Endothelial cell of umbilical vein (primary cell): ENCODE measurements around the gene SPRED1. TPM values are rescaled to one million over a fixed set of nuclear protein-coding genes. Genes with fewer than 3 reads are reported as not detected.

Source experiments
- BruUV-seq: library from RNA; stranded (reverse); fragments of 400-500 nt; replicated peaks from 2 replicates; lab custom pipeline; 2021; lab: Mats Ljungman, UMichigan
- CTCF ChIA-PET: fragments of 300-600, 350-600 bp; sonication (Branson Sonifier 250); formaldehyde crosslinking; loops from one replicate; lab custom pipeline; 2021; ENCODE audit warnings: antibody characterized with exemption, inconsistent platforms; lab: Charles Lee
- POLR2A ChIA-PET: fragments of 300-600, 350-600 bp; sonication (Branson Sonifier 250); formaldehyde crosslinking; loops from one replicate; lab custom pipeline; 2021; ENCODE audit warnings: antibody characterized with exemption, inconsistent platforms; lab: Charles Lee
- DNase-seq: peaks from one replicate; pipeline ENCODE4 v3.0.0-alpha.2; 2011; ENCODE audit warnings: low read depth, low spot score
- FAIRE-seq: peaks from 2 replicates; lab custom pipeline; 2011; peaks lifted over from hg19 to GRCh38; lab: Jason Lieb, UNC
- H2AFZ ChIP-seq: 2 replicates; pipeline ENCODE4 v1.6.0; 2012; ENCODE audit warnings: low read depth, low read length, control low read depth, inconsistent platforms
- H3K27ac ChIP-seq: 2 replicates; pipeline ENCODE4 v1.5.1; 2011; ENCODE audit warnings: low read depth, mild to moderate bottlenecking, control low read depth, low read length, moderate library complexity; ENCODE audit not compliant: insufficient read depth
- H3K27me3 ChIP-seq, 2 experiments: 2 replicates each; pipeline versions ENCODE4 v1.6.0 to v1.6.1; 2011; ENCODE audit warnings: low read length in 2 of 2, mixed read lengths in 1 of 2; ENCODE audit not compliant: control insufficient read depth in 2 of 2, insufficient read depth in 2 of 2
- H3K36me3 ChIP-seq, 2 experiments: 2 replicates in 1 of 2; 3 replicates in 1 of 2; pipeline ENCODE4 v1.5.1; 2011; ENCODE audit warnings: low read length in 2 of 2, mild to moderate bottlenecking in 1 of 2, moderate library complexity in 1 of 2; ENCODE audit not compliant: control insufficient read depth in 2 of 2, insufficient read depth in 2 of 2; ENCODE audit errors: extremely low read depth in 1 of 2
- H3K4me1 ChIP-seq: 3 replicates; pipeline ENCODE4 v1.5.1; 2011; ENCODE audit warnings: mild to moderate bottlenecking, low read length; ENCODE audit not compliant: control insufficient read depth, insufficient read depth; ENCODE audit errors: extremely low read depth
- H3K4me2 ChIP-seq: 2 replicates; pipeline ENCODE4 v1.6.1; 2011; ENCODE audit warnings: low read length, control low read depth, mixed read lengths; ENCODE audit not compliant: insufficient read depth
- H3K4me3 ChIP-seq, 3 experiments: fragments of 200-600 bp in 1 of 3; sonication (generic), shearing (Covaris generic) in 1 of 3; replicated peaks in 1 of 3; 2 replicates each; pipeline ENCODE4 v1.5.1; 2011 to 2016; ENCODE audit warnings: control low read depth in 3 of 3, low read length in 3 of 3, mild to moderate bottlenecking in 2 of 3, inconsistent platforms in 1 of 3, low read depth in 1 of 3, moderate library complexity in 1 of 3; ENCODE audit not compliant: insufficient read depth in 1 of 3
- H3K79me2 ChIP-seq: 2 replicates; pipeline ENCODE4 v1.6.0; 2012; ENCODE audit warnings: low read length, inconsistent platforms; ENCODE audit not compliant: control insufficient read depth, insufficient read depth
- H3K9ac ChIP-seq: replicated peaks from 2 replicates; pipeline ENCODE3; 2011; ENCODE audit warnings: low read length, control low read depth; ENCODE audit not compliant: insufficient read depth; ENCODE audit errors: extremely low read depth
- H3K9me1 ChIP-seq: replicated peaks from 3 replicates; pipeline ENCODE4 v1.6.0; 2011; ENCODE audit warnings: mild to moderate bottlenecking, low read length; ENCODE audit not compliant: control insufficient read depth, insufficient read depth; ENCODE audit errors: extremely low read depth
- H3K9me3 ChIP-seq: replicated peaks from 2 replicates; pipeline ENCODE4 v1.5.1; 2012; ENCODE audit warnings: low read length, inconsistent platforms; ENCODE audit not compliant: control insufficient read depth, insufficient read depth
- H4K20me1 ChIP-seq: replicated peaks from 2 replicates; pipeline ENCODE3; 2011; ENCODE audit warnings: mild to moderate bottlenecking, low read length; ENCODE audit not compliant: control insufficient read depth, insufficient read depth; ENCODE audit errors: extremely low read depth
- EZH2 ChIP-seq: IDR thresholded peaks from 2 replicates; pipeline ENCODE4 v1.6.1; 2012; ENCODE audit warnings: borderline replicate concordance, low read depth, mild to moderate bottlenecking, moderate library complexity, low read length, inconsistent platforms; ENCODE audit not compliant: severe bottlenecking
- FOS ChIP-seq: IDR thresholded peaks from 2 replicates; pipeline ENCODE4 v1.6.1; 2011; ENCODE audit warnings: mild to moderate bottlenecking, low read length, moderate library complexity, borderline replicate concordance; ENCODE audit not compliant: insufficient read depth
- GATA2 ChIP-seq: IDR thresholded peaks from 2 replicates; pipeline ENCODE4 v1.7.0; 2011; ENCODE audit warnings: low read depth, mild to moderate bottlenecking, moderate library complexity, mixed read lengths, low read length; ENCODE audit not compliant: insufficient read length, insufficient read depth
- JUN ChIP-seq: IDR thresholded peaks from 2 replicates; pipeline ENCODE4 v1.6.1; 2011; ENCODE audit warnings: borderline replicate concordance, low read depth; ENCODE audit not compliant: insufficient read length, insufficient read depth
- MAX ChIP-seq: IDR thresholded peaks from 2 replicates; pipeline ENCODE4 v1.6.1; 2011; ENCODE audit not compliant: insufficient read depth, insufficient read length
- MYC ChIP-seq: IDR thresholded peaks from one replicate; pipeline ENCODE4 v1.6.1; 2011; ENCODE audit warnings: mild to moderate bottlenecking, low read depth, low read length
- POLR2A ChIP-seq: IDR thresholded peaks from 2 replicates; pipeline ENCODE4 v1.6.1; 2012; ENCODE audit warnings: low read depth, mild to moderate bottlenecking, control low read depth, low read length
- dilution Hi-C: fragments of 300-500 bp; cut with MboI; formaldehyde crosslinking; loops from one replicate; pipeline ENCODE4 v1.15.0; 2019; ENCODE audit warnings: low sequenced_read_pairs; ENCODE audit not compliant: extremely low pct_ligation_motif_present
- intact Hi-C: fragments of 100-400 bp; cut with micrococcal nuclease; formaldehyde crosslinking; loops from one replicate; pipeline ENCODE4 v1.10.0; 2022
- polyA plus RNA-seq, 4 experiments: library from polyadenylated mRNA; depleted of rRNA in 3 of 4; stranded (reverse) in 3 of 4; unstranded in 1 of 4; fragments of >200 nt; gene quantifications; 2 replicates each; pipeline versions ENCODE4 v1.2.1 to v1.2.3, GENCODE V29; 2011 to 2012; ENCODE audit warnings: missing spikeins in 1 of 4
- total RNA-seq: library from RNA; stranded (reverse); gene quantifications from 2 replicates; pipeline ENCODE4 v1.2.3, GENCODE V29; 2021
- TF ChIP-seq, protein P1 (sequence below), 2 donors: IDR thresholded peaks; 1 replicate in 1 of 2; 2 replicates in 1 of 2; pipeline ENCODE4 v1.5.1; 2011; ENCODE audit warnings: low read length in 2 of 2, mild to moderate bottlenecking in 2 of 2, moderate library complexity in 2 of 2, control low read depth in 1 of 2, inconsistent platforms in 1 of 2, low read depth in 1 of 2; ENCODE audit not compliant: insufficient read depth in 1 of 2; ENCODE audit errors: extremely low read depth in 1 of 2

SPRED1 gene
- total and polyA plus RNA-seq, 2 donors (not counting 3 experiments of a cell fraction or from before 2014, with no cell fraction given) = 1.3 to 10.7 TPM

DNA sequence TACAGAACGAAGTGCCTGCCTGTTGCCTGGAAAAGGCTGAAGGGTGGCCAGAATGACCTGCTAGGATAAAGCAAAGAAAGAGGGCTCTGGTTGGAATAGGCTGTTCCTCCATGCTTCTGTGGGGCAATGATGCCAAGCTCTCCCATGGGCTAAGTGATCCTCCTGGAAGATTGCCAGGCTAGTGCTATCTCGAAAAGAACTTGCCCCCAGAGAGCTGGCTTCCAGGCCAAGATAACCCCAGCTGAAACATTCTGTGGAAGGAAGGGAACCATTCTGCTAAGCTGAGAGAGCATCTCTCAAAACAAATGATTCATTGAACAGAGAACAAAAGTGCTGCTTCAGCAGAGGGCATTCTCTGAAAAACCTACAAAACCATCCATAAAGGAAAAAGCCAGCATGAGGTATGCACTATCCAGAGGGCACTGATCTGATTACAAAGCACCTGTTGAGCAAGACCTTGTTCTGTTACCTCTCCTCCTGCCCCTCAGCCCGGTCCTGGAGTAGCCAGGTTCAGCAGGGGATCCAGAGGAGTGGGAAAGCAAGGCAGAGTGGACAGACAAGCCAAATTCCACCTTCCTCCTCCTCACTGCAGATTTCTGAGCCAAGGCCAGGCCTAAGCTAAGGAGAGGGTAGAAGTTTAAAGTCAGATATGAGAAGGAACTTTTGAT, 31.9 kb upstream of the SPRED1 start:
- intact Hi-C loops = no loop called here
- no TSS peak for BruUV-seq
- FAIRE-seq = no peak
- POLR2A ChIA-PET = no interaction called here
- no peak for TF ChIP-seq MYC
- no peak for TF ChIP-seq POLR2A
- no peak for TF ChIP-seq MAX
- TF ChIP-seq EZH2 = no peak
- no peak for TF ChIP-seq FOS
- TF ChIP-seq GATA2 = no peak
- TF ChIP-seq, protein P1, sequence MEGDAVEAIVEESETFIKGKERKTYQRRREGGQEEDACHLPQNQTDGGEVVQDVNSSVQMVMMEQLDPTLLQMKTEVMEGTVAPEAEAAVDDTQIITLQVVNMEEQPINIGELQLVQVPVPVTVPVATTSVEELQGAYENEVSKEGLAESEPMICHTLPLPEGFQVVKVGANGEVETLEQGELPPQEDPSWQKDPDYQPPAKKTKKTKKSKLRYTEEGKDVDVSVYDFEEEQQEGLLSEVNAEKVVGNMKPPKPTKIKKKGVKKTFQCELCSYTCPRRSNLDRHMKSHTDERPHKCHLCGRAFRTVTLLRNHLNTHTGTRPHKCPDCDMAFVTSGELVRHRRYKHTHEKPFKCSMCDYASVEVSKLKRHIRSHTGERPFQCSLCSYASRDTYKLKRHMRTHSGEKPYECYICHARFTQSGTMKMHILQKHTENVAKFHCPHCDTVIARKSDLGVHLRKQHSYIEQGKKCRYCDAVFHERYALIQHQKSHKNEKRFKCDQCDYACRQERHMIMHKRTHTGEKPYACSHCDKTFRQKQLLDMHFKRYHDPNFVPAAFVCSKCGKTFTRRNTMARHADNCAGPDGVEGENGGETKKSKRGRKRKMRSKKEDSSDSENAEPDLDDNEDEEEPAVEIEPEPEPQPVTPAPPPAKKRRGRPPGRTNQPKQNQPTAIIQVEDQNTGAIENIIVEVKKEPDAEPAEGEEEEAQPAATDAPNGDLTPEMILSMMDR (IDR thresholded peaks at IDR 0.05; ENCODE audit: extremely low read depth in 1 of 2, insufficient read depth in 1 of 2, low read depth in 1 of 2, low read length in 2 of 2) = no peak
- TF ChIP-seq JUN = no peak
- no peak overlapping the region for H2AFZ ChIP-seq
- no peaks in the 10 kb centered on the region for H4K20me1 ChIP-seq
- dilution Hi-C loops = no loop called here
- no peaks in the 10 kb centered on the region for H3K4me1 ChIP-seq
- no peak overlapping the region for H3K9ac ChIP-seq
- H3K4me3 ChIP-seq = no peak overlapping the region
- H3K79me2 ChIP-seq = no peaks in the 10 kb centered on the region
- H3K9me3 ChIP-seq = no peaks in the 10 kb centered on the region
- CTCF ChIA-PET = no interaction called here
- no peak for DNase-seq
- peaks cover 5 to 6% of the 10 kb centered on the region in 2 experiments for H3K27me3 ChIP-seq
- no peak overlapping the region for H3K27ac ChIP-seq
- H3K9me1 ChIP-seq = no peaks in the 10 kb centered on the region
- no peak overlapping the region for H3K4me2 ChIP-seq
- no peaks in the 10 kb centered on the region for H3K36me3 ChIP-seq
